Measurements from ENCODE around the gene NEXN.

DNA sequence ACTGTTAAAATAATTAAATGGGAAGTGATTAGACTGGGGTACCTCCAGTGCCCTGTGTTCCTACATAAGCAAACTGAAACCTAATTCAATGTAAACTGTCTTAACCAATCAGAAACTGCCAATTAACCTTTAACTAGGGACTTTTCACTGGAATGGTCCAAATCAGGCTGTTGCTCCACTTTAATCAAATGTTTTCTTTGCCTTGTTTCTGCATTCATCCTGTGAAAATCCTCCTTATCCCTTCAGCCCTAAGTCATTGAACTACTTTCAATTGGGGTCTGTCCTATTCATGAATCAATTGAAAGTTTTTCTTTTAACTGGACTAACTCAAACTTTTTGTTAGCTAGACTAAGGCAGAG, 95.6 kb downstream of the NEXN start:
- TF ChIP-seq, protein P1, sequence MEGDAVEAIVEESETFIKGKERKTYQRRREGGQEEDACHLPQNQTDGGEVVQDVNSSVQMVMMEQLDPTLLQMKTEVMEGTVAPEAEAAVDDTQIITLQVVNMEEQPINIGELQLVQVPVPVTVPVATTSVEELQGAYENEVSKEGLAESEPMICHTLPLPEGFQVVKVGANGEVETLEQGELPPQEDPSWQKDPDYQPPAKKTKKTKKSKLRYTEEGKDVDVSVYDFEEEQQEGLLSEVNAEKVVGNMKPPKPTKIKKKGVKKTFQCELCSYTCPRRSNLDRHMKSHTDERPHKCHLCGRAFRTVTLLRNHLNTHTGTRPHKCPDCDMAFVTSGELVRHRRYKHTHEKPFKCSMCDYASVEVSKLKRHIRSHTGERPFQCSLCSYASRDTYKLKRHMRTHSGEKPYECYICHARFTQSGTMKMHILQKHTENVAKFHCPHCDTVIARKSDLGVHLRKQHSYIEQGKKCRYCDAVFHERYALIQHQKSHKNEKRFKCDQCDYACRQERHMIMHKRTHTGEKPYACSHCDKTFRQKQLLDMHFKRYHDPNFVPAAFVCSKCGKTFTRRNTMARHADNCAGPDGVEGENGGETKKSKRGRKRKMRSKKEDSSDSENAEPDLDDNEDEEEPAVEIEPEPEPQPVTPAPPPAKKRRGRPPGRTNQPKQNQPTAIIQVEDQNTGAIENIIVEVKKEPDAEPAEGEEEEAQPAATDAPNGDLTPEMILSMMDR (IDR thresholded peaks at IDR 0.05; ENCODE audit: low read depth, low read length), result no peak
- TF ChIP-seq EZH2phosphoT487 (IDR thresholded peaks at IDR 0.05; ENCODE audit: low read depth), result no peak
